GM06990 (cell line): ENCODE results near the gene C17orf75.
"Not testable (repeated sequence)": the region's sequence is repeated elsewhere in the genome, so short reads cannot be mapped to it uniquely, and the experiment has no call there.

Experiments used
- DNase-seq: peaks from one replicate; pipeline ENCODE4 v3.0.0-alpha.2; 2011; ENCODE audit not compliant: insufficient read length; ENCODE audit errors: extremely low read depth
- H3K27me3 ChIP-seq: replicated peaks from 2 replicates; pipeline ENCODE4 v1.6.0; 2011; ENCODE audit warnings: low read length; ENCODE audit not compliant: control insufficient read depth, insufficient read depth
- H3K36me3 ChIP-seq: 2 replicates; pipeline ENCODE4 v1.5.1; 2011; ENCODE audit warnings: low read length; ENCODE audit not compliant: control insufficient read depth, insufficient read depth
- H3K4me3 ChIP-seq: replicated peaks from 2 replicates; pipeline ENCODE4 v1.5.1; 2011; ENCODE audit warnings: low read depth, mild to moderate bottlenecking, control low read depth, low read length
- TF ChIP-seq, protein P1 (sequence below): IDR thresholded peaks from 2 replicates; pipeline ENCODE4 v1.5.1; 2011; ENCODE audit warnings: low read length, control low read depth, mild to moderate bottlenecking, inconsistent platforms; ENCODE audit not compliant: insufficient read depth, poor library complexity, severe bottlenecking

Gene C17orf75

GRCh38 chr17:32327911-32328310 lies 14.1 kb downstream of the C17orf75 start:
- no peaks in the 10 kb centered on the region for H3K27me3 ChIP-seq
- TF ChIP-seq, protein P1, sequence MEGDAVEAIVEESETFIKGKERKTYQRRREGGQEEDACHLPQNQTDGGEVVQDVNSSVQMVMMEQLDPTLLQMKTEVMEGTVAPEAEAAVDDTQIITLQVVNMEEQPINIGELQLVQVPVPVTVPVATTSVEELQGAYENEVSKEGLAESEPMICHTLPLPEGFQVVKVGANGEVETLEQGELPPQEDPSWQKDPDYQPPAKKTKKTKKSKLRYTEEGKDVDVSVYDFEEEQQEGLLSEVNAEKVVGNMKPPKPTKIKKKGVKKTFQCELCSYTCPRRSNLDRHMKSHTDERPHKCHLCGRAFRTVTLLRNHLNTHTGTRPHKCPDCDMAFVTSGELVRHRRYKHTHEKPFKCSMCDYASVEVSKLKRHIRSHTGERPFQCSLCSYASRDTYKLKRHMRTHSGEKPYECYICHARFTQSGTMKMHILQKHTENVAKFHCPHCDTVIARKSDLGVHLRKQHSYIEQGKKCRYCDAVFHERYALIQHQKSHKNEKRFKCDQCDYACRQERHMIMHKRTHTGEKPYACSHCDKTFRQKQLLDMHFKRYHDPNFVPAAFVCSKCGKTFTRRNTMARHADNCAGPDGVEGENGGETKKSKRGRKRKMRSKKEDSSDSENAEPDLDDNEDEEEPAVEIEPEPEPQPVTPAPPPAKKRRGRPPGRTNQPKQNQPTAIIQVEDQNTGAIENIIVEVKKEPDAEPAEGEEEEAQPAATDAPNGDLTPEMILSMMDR: no peak
- no peak overlapping the region for H3K4me3 ChIP-seq
- DNase-seq: no peak
- no peaks in the 10 kb centered on the region for H3K36me3 ChIP-seq

DNA sequence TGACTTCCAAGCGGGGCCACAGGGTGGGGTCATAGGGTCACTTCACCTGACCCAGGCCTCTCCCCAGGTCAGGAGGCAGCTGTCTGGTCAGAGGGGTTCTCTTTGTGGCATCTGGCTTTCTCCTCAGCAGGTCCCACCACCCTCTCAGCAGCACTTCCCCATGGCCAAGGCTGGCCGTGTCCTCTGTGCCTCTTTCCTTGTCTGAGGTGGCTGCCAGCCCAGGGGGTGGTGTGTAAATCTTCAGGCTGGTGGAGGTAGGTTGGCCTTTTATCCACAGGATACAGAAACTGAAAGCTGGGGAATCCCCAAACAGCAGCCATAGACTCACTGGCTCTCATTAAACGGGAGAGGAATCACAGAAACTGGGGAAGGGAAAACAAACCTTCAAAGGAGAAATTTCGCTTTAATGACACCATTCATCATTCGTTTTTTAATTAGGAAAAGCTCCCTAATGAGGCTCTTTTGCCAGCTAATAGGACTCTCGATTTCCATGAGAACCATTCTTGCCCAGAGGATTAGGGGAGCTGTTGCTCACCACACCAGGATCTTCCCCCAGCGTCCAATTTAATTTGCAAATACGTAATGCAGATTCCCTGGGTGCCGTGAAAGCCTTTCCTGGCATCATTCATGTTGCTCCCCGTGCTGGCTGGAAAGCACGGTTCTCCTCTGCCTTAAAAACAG lies 18.0 kb downstream of the C17orf75 start:
- peak; percentile 22 for DNase-seq
- no peak overlapping the region for H3K4me3 ChIP-seq
- H3K27me3 ChIP-seq: no peaks in the 10 kb centered on the region
- H3K36me3 ChIP-seq: no peaks in the 10 kb centered on the region
- TF ChIP-seq, protein P1: no peak

DNA sequence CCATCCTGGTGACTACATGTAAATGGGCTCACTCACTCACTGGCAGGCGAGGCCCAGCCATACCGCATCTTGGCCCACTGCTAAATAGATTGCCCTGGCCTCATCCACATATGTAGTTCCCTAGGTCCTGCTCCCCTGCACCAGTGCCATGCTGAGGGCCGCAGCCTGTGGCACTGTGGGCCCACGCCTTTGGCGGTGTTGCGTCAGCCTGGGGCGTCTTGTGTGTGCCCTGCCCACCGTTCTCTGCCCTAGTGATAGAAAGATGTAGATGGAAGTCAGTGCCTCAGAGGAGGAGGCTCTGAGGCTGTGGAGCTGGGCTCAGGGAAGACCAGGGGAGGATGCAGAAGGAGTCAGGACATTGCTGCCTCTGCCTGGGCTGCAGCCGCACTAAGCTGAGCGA lies 18.9 kb downstream of the C17orf75 start:
- H3K4me3 ChIP-seq: no peak overlapping the region
- no peaks in the 10 kb centered on the region for H3K36me3 ChIP-seq
- no peak for DNase-seq
- H3K27me3 ChIP-seq: no peaks in the 10 kb centered on the region
- TF ChIP-seq, protein P1: no peak

DNA sequence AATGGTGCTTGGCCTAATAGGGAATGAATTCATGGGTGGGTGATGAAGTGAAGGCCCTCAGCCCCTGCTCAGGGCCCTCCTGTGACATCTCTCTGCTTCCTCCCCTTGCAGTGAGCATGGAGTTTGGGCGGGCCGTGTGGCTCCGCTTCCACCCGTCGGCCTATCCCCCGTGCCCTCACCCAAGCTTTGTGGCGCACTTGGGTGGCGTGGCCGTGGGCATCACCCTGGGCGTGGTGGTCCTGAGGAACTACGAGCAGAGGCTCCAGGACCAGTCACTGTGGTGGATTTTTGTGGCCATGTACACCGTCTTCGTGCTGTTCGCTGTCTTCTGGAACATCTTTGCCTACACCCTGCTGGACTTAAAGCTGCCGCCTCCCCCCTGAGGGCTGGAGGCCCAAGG lies 21.1 kb downstream of the C17orf75 start:
- DNase-seq: no peak
- TF ChIP-seq, protein P1: no peak
- Histone ChIP-seq H3K4me3 (no peak overlapping the region), H3K36me3 (no peaks in the 10 kb centered on the region), H3K27me3 (no peaks in the 10 kb centered on the region)

GRCh38 chr17:32320080-32320479 lies 21.9 kb downstream of the C17orf75 start:
- not testable (repeated sequence) for H3K36me3 ChIP-seq, H3K4me3 ChIP-seq, DNase-seq, H3K27me3 ChIP-seq

- peak overlapping the region; percentile 41 for H3K4me3 ChIP-seq
- DNase-seq: peak; percentile 75
- no peaks in the 10 kb centered on the region; the same call in 1 of the 2 replicates for H3K27me3 ChIP-seq
- TF ChIP-seq, protein P1: peak; percentile 98
- H3K36me3 ChIP-seq: no peaks in the 10 kb centered on the region
Measured at GRCh38 chr17:32319548-32319905, 22.4 kb downstream of the C17orf75 start.
